Stimulated activated CD4-positive, alpha-beta T cell treated with anti-CD3 and anti-CD28 coated beads, Interleukin-4, amount 100 ng/mL, for 4 hours (primary cell): ENCODE measurements around the gene TESK2.

Experiments used
- DNase-seq, 2 experiments: peaks; one replicate each; pipeline ENCODE4 v3.0.0-alpha.2; 2020

Gene TESK2

GRCh38 chr1:45465277-45465676, 25.7 kb downstream of the TESK2 start:
- DNase-seq = no peak

- no peak for DNase-seq
These were observed 32.1 kb downstream of the TESK2 start for GRCh38 chr1:45458894-45459293.

- DNase-seq = no peak
These were observed 34.4 kb downstream of the TESK2 start for GRCh38 chr1:45456531-45456930.

GRCh38 chr1:45455162-45455561, 35.8 kb downstream of the TESK2 start:
- no peak for DNase-seq

- no peak for DNase-seq
These were observed 36.5 kb downstream of the TESK2 start for GRCh38 chr1:45454464-45454863.

GRCh38 chr1:45452503-45452902, 38.5 kb downstream of the TESK2 start:
- DNase-seq = no peak

- no peak for DNase-seq
These were observed 42.6 kb downstream of the TESK2 start for GRCh38 chr1:45448357-45448756.

- DNase-seq = no peak
These were observed 43.9 kb downstream of the TESK2 start for GRCh38 chr1:45446950-45447672.

GRCh38 chr1:45446530-45446929, 44.4 kb downstream of the TESK2 start:
- DNase-seq = no peak

GRCh38 chr1:45444609-45445131, 46.3 kb downstream of the TESK2 start:
- no peak for DNase-seq

- DNase-seq = no peak
These were observed 47.1 kb downstream of the TESK2 start for GRCh38 chr1:45443580-45444446.

- DNase-seq = no peak
These were observed 48.7 kb downstream of the TESK2 start for GRCh38 chr1:45442272-45442671.

- no peak for DNase-seq
These were observed 53.6 kb downstream of the TESK2 start for GRCh38 chr1:45437323-45437722.

GRCh38 chr1:45430490-45430889, 60.5 kb downstream of the TESK2 start:
- DNase-seq = no peak

- no peak for DNase-seq
These were observed 61.3 kb downstream of the TESK2 start for GRCh38 chr1:45429561-45430159.

- DNase-seq = no peak
These were observed 66.9 kb downstream of the TESK2 start for GRCh38 chr1:45423906-45424678.

GRCh38 chr1:45421935-45422334, 69.0 kb downstream of the TESK2 start:
- no peak for DNase-seq

GRCh38 chr1:45414746-45415145, 76.2 kb downstream of the TESK2 start:
- DNase-seq = no peak

- DNase-seq = no peak
These were observed 78.1 kb downstream of the TESK2 start for GRCh38 chr1:45412899-45413298.

GRCh38 chr1:45411510-45411899, 79.5 kb downstream of the TESK2 start:
- no peak for DNase-seq

- no peak for DNase-seq
These were observed 80.0 kb downstream of the TESK2 start for GRCh38 chr1:45410850-45411509.

- DNase-seq = no peak
These were observed 81.7 kb downstream of the TESK2 start for GRCh38 chr1:45409276-45409675.
